ENCODE results near the gene DUS1L.

DUS1L gene

DNA sequence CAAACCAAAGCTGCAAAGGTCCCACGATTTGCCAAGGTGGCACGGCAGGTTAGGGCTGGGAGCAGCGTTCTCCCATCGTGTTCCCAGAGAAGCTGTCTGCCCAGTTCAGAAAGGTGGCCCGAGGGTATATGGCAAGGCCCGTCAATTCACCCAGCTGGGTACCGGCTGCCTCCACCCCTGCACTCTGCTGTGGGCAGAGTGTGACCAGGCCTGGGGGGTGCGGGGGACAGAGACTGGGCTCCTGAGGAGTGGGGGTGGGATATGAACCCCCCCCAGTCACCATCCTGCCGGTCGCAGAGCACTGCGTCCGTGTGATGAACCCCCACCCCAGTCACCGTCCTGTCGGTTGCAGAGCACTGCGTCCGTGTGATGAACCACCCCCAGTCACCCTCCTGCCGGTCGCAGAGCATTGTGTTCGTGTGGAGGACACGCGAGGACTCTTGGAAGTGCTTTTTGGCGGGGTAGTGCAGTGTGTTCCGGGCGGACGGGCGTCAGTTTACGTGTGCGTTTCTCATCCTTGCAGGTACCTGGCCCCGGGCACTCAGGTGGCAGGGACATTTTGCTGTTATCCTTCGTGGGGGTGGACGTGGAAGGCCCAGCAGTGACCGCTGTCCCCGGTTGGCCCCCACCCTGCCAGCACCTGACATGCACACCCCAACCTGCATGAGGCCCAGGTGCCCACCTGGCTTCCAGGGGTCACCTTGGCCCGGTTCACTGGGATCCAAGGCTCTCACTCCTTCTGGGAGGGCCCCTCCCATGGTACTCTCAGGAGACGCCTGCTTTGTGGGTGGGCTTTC is 35.1 kb upstream of the DUS1L start:
- DNase-seq, result no peak

DNA sequence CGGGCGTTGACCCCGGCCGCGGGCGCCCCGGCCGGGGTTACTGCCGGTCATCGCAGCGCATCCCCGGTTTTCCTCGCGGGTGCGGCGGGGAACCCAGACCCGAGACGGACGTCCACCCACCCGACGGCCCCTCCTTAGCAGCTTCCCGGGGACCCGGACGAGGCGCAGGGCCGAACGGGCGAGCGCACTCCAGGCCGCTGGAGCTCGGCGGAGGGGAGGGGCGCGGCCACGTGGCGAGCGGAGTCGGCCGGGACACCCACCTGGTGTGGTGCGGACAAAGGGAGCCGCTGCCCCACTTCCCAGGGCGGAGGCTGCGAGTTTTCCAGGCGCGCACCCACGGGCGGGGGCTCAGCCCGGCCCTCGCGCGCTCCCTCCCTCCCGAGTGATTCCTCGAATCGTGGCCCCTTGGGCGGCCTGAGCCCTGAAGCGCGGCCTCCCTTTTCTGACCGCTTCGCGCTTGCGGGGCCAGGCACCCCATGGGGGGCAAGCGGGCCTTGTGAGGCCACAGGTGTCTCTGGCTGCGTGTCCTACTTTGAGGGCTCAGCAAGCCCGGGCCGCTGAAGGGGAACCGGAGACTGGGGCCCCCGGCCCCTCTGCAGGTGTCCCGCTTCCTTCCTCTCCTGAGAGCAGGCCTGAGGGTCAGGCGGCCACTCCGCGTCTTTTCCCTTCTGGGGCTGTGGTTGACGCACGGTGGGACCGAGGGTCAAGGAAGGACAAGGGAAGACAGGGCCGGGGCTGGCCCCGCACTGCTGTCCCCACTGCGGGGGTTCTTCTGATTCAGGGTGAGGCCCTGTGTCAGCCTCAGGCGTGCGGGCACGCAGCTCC is 33.5 kb upstream of the DUS1L start:
- no peak for DNase-seq

DNA sequence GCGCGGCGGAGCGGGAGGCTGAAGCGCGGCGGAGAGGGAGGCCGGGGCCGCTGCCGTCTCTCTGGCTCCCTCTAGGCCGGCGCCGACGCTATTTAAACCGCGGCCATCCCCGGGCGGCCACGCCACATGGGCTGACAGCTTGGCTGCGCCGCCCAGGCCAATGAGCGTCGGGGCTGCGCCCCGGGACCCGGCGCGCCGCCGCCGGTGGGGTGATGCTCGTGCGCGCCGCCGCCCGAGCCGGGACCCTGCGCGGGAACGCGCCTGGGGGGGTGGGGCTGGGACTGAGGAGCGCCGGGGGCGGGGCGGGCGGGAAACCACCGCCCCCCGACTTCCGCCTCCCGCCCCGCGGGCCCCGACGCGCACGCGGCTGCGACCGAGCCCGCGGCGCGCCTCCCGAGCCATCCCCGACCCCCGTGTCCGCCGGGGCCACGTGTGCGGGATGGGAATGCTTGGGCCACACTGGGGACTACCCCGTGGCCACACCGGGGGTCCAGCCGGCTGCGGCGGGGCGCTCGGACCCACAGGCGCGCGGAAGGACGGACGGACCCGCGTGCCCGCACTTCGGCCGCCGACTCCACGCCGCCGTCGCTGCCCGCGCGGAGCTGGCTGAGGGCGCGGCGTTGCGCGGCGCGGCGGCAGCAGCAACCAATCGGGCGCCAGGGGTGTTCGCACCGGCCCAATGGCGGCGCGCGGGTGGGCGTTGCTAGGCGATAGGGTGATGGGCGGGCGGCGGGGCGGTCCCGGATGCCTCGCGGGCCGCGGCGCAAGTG is 32.8 kb upstream of the DUS1L start, which contains the start of gene FASN:
Gene FASN, minus strand, starts transcription at position 68 of the 770 bp plus-strand sequence. CDS start 1,791 bp downstream, outside the sequence.
- DNase-seq, result peak; percentile 95

DNA sequence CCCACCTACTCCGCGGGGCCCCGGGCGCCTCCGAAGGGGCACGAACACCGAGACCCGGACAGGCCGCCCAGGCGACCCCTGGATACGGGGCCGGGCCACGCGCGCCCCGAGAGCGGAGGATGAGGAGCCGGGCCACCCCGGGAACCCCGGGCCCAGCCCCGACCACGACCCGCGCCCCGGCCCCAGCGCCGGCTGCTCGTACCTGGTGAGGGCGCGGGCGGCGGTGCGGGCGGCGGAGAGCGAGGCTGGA is 32.2 kb upstream of the DUS1L start:
- DNase-seq, result no peak

DNA sequence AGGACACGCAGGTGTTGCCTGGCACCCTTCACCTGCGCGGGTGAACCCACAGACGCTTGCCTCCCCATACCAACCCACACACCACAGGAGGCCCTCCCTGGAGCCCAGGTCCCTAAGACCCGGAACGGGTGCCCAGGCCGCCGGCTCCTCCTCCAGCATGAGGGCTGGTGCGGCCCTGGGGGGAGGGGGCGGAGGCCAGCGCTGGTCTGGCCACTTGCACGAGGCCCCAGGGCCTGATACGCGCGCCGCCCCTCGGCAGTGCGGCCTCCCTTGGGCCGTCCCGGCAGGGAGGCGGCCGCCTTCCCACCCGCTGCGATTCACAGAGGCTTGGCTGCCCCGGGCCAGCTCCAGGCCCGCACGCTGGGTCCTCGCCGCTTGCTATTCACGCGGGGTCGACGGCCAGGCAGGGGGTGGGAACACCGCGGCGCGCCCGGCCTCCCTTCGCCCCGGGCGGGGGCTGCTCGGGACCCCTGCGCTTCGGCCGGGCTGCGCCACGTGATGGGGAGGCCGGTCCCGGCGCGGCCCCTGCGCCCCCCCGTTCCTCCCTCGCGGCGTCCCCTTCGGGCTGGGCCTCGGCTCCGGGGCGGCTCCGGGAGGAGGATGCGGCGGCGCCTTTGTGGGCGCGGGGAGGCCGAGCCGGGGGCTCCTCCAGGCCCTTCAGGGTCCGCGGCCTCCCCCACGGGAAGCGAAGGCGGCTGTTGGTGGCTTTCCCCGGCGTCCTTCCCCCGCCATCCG is 31.7 kb upstream of the DUS1L start:
- DNase-seq, result peak; percentile 22

DNA sequence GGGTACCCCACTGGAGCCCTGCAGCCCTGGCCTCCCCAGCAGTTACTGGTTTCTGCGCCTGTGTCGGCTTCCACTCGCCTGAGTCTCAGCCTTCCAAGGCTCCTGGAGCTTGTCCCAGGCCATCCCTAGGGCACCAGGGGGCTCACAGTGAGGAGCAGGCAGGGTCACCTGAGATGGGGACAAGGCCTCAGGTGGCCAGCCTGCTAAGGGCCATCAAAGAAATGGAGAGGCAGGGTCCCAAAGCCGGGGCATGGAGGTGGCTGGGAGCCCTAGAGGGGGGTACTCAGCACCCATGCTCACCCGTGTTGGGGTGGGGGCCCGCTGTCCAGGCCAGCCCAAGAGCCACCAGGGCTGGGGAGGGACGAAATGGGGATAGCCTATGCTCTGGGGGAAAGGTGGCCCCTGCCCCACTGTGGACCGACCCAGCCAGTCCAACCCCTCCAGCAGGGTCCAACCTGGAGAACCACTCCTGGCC is 31.1 kb upstream of the DUS1L start:
- DNase-seq, result no peak

DNA sequence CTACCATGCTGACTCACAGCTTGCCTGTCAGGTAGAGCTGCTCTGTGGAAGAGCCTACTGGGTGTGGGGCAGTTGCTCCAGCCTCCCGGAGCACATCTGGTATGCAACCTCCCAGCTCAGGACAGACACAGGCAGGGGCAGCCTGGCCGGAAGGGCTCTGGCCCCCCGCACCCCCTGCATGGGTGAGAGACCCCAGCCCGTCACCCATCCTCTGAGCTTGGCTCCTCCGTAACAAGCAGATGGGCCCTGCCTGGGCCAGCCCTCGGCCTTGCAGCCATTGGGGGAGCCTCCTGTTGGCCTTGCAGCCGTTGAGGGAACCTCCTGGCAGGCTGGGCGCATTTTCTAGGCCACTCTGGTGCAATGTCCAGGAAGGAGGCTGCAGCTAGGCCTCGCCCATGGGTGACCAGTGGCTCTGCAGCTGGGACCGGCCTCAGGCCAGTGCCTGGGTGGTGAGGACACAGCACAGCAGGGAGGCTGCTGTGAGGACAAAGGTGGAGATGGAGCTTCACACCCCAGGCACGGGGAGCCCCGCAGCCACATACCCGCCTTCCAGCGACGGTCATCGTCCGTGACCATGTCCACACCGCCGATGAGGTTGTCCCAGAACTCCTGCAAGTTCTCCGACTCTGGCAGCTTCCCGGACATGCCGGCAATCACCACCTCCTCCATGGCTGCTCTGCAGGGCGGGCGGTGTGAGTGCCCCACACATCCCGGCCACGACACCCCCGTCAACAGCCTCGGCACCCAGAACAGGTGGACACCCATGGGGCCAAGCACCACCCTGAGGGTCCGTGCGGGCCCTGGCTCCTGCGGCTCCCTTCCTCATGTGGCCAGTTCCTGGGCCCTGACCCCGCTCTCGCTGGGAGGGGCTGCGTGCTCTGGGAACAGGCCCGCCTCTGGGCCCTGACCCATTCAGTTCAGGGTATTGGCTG is 30.4 kb upstream of the DUS1L start:
- DNase-seq, result no peak

DNA sequence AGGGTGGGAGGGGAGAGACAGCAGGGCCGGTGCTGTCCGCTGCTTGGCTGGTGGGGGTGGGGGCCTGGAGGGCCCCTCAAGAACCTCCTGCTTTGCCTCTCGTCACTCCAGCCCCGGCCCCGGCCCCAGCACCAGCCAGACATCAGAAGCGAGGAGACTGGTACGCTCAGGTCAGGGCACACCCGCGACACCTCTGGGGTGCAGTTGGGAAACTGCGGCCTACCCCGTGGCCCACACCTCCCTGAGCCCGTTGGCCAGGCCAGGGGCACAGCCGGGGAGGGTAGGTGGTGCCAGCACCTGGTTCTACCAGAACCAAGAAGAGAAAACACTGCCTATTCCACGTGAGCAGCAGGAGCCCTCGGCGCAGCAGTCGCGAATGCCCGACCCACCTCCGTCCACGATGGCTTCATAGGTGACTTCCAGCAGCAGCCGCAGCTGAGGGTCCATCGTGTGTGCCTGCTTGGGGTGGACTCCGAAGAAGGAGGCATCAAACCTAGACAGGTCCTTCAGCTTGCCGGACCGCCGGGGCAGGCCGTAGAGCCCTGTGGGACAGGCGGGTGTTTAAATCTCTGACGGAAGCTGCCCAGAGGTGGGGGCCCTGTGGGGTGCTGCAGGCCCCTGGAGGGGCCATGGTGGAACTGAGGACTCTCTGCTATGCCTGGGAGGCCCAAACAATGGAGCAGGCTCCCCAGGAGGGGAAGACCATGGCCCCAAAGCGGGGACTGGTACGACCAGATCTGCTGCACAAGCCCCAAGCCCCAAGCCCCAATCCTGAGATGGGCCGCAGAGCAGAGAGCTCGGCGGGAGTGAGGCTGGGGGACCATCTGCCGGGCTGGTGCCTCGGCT is 29.6 kb upstream of the DUS1L start:
- no peak for DNase-seq

DNA sequence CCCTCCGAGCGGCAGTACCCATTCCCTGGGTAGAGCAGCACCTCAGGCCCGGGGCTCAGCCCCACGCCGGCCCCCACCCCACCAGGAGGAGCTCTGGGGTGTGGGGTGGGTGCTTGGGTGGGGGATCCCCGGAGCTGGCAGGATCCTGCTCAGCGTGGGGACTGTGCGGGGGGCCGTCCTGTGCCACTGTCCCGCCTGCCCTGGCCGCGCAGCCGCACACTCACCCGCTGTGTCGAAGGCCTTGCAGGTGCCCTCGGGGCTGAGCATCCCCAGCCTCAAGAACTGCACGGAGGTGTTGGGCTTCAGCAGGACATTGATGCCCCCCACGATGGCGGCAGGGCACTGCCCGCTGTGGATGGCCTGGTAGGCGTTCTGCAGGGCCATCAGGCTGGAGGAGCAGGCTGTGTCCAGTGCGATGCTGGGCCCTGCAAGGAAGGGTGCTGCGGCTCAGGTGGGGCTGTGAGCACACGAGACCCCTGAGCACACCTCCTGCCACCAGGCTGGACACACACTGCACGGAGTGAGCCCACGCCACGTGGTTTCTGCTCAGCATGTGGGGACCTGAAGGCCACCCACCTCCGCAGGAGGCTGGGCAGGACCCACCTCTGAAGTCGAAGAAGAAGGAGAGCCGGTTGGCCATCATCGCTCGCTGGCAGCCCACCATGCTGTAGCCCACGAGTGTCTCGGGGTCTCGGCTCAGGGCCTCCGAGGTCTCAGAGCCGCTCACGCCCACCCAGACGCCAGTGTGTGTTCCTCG is 27.6 kb upstream of the DUS1L start:
- no peak for DNase-seq

DNA sequence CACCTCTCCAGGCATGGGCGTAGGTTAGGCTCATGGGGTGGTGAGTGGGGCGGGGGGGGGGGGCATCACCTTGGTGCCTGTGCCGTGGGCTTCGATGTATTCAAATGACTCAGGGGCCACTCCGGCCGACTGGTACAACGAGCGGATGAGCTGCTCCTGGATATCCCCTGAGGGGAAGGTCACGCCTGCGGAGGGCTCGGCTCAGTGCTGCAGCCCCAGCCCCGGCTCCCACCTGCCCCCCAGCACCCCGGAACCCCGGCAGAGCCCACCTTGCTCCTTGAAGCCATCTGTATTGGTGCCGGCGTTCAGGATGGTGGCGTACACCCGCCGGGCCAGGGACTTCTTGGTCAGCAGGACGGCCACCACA is 27.0 kb upstream of the DUS1L start:
- DNase-seq, result no peak

DNA sequence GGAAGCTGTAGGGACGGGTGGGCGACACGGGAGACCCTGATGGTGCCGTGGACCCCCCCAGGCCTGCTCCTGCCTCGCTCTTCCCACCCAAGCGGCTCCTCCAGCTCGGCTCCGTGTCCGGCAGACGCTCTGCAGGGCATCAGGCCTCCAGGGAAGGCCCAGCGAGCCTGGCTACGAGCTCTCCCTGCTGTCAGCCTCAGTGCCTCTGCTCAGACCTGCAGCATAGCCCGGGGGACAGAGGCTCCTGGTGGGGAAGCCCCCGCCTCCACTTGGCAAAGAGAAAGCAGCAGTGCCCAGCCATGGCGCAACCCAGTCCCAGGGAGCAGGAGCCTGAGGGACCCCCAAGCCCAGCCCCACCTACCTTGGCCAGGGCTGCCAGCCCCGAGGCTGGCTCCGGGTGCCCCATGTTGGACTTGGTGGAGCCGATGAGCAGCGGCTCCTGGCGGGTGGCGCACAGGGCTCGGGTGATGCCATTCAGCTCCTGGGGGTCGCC is 26.5 kb upstream of the DUS1L start:
- DNase-seq, result no peak

DNA sequence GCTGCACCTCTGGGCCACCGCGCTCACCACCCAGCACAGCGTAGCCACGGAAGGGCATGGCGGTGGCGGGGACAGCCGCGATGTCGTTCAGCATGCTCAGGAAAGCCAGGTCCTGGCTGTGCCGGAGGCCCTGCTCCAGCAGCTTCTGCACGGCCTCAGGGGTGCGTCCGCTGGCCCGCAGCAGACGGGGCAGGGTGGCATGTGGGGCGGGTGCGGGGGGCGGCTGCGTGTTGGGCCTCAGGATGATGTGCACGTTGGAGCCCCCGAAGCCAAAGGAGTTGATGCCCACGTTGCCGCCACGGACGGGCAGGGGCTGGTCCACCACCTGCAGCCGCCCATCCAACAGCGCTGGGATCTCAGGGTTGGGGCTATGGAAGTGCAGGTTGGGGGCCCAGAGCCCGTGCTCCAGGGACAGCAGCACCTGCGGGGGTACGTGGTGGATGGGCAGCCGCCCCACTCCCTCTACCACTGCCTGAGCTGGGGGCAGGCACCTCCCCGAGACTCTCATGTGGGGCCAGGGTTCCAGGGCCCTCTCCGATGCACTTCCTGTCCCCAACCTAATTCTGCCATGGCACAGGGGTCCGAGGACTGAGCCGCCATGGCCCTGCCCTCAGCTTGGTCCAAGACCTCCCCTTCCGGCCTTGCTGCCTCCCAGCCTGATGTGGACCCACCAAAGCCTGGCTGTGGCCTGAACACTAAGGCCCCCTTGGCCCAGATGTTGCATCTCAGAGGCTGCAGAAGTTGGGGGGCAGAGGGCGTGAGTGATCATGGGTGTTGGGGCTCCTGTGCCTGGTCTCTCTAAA is 25.9 kb upstream of the DUS1L start:
- no peak for DNase-seq

DNA sequence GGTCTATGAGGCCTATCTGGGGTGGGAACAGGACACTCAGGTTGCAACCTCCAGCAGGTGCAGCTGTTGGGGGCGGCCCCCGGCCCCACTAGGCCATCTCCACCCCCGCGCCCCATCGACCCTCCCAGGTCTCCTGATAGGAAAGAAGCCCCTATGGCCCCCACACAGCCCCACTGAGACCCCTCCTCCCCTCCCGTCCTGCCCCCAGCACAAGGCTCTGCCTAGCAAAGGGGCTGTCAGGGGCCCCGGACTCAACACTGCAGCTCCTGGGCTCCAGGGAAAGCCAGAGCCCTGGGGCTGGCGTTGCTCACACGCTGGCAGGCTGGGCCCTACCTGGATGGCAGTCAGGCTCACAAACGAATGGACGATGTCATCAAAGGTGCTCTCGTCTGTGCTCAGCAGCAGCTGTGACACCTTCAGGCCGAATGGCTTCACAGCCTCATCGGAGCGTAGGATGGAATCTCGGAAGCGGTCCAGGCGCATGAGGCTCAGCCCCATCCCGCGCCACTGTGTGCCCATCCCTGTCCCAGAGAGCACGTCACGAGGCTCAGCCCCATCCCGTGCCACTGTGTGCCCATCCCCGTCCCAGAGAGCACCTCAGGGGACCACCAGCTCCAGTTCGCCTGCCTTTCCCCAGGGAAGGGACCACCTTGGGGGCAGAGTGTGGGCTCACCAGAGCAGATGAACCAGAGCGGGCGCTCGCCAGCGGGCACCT is 25.1 kb upstream of the DUS1L start:
- DNase-seq, result no peak

DNA sequence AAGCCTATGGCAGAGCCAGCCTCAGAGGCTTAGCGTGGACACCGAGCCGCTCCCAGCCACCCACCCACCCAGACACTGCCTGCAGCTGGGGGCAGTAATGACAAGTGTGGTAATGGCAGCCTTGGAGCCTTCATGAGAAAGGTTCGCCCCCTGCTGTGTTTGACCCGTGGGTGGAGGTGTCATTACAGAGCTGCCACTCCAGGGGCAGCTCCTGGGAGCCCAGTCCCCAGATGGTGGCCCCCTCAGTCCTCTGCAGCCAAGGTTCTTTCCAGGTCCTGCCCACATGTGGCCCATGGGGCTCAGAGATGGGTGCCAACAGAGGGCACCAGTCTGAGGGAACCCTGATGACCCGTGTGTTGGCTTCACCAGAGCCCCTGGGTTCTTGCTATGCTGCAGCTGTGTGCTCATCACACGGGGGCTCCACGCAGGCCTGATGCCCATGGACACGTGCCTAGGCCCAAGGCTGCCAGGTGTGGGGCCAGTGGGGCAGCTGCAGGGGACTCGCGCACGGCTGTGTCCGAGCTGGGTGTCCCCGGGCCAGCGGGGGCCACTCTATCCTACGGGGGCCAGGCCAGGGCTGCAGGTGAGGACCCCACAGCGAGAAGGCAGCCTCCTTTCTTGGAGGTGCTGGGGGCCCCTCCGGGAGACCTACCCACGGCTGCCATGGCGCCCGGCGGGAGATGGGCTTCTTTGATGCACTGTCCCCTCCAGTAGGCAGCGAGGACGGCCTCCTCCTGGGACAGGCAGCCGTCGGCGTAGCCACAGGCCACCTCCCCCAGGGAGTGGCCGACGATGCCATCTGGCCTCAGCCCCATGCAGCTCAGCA is 24.3 kb upstream of the DUS1L start:
- DNase-seq, result no peak

DNA sequence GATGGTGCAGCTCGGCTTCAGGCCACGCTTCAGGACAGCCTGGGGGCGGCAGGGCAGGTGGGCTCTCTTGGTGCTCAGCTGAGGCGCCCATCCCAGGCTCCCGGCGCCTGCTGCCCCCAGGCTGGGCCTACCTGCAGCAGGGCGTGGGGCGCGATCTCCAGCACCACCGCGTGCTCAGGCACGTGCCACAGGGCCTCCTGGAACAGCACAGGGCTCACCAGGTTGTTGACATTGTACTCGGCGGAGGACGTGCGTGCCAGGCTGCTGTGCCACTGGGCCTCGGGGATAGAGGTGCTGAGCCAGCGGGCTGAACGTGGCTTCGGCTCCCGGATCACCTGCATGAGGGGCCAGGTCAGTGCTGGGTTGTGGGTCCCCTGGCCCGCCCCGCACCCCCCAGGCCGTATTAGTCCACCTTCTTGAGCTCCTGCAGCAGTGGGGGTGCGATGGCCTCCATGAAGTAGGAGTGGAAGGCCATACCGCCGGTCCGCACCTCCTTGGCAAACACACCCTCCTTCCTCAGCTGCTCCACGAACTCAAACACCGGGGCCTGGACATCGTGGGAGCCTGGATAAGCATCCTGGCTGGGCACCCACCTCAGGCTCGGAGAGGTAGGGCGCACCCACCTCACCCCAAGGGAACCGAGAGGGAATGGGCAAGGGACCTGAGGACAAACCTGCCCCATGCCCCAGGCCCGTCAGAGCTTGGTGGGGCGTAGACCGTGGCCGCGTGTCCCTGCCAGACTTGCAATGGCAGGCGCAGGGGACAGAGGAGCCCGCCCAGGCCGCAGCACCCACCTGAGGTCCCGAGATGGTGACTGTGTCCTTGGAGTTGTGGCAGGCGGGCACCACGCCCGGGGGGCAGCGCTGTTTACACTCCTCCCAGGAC is 23.5 kb upstream of the DUS1L start:
- DNase-seq, result no peak
